Activated naive CD4-positive, alpha-beta T cell treated with anti-CD3 and anti-CD28 coated beads, Interleukin-2, amount 50 U/mL, for 16 hours (primary cell): ENCODE measurements around the gene DENND1A.

Experiments used
- DNase-seq: peaks from one replicate; pipeline ENCODE4 v3.0.0-alpha.2; 2020

The DENND1A gene

DNA sequence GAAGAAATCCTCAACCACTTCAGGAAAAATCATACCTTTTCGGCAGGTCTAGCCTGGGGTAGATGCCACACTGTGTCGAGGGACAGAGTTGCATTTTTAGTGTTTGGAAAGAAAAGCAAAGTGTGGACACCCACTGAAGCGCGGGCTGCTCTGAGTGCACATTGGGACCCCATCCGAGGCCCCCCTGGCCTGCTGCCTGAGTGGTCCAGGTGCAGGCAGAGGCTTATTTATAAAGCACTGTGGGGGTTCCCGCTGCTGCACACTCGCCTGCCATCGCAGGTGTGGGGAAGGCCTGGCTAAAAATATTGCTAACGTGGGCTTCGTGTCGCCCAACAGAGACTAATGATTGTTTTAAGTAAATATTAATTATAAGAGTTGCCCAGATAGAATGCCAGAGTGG is 454.5 kb downstream of the DENND1A start:
- no peak for DNase-seq

DNA sequence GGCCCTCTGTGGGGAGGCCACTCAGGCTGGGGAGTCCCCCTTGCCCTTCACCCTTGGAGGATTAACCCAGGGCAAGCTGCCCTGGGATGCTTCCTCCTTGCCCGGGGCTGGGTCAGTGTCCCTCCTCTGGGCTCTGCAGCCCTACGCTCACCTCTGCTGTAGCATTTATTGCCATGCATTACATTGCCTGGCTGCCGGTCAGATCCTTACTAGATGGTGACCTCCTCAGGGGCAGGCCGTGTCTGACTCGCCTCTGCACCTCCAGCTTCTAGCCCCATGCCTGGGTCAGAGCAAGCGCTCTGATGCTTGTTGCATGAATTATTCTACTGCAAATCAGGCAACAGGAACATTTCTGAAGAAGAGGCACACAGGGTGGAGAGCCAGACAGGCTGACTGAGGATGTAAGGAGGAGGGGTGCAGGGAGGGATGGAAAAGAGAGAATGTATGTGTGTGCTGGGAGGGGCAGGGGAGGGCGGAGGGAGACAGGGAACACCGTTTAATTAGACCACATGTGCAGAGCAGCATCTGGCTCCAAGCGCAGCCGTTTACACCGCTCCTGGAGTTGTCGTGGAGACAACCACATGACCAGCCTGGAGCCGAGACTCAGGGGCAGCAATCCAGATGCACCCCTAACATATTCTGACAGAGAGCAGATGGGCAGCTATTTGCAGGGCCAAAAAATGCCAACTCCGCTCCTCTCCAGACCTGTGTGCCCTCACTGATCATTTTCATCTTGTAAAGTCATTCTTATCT is 456.9 kb downstream of the DENND1A start:
- no peak for DNase-seq

DNA sequence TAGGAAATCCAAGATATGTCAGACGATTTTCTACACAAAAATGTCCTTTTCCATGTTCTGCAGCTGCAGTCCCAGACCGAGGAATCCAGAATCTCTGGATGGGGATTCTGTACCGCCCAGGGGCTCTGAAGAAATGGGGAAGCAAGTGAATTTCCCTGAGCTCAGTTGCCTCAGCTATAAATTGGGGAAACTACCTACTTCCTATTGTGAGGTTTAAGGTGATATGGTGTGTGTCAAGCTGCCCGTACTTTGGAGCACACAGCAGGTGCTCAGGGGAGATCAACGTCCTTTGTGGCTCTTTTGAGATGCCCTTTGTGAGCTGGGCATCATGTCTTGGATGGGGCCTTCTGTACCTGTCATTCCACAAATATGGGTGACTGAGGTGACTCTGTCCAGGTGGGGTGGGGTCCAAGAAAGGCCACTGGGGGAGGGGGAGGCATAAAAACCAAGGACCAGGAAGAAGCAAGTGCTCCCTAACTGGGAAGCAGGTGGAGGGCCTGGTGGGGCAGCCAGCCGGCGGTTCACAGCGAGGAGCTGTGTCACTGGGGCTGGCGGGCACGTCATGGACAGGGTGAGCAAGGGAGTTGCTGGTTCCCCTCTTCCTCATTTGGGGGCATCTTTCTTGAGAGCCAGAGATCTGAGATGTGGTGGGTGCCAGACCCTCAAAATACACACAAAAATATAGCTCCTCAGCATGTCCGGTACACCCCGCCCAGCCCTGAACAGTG is 457.9 kb downstream of the DENND1A start:
- DNase-seq, result no peak

DNA sequence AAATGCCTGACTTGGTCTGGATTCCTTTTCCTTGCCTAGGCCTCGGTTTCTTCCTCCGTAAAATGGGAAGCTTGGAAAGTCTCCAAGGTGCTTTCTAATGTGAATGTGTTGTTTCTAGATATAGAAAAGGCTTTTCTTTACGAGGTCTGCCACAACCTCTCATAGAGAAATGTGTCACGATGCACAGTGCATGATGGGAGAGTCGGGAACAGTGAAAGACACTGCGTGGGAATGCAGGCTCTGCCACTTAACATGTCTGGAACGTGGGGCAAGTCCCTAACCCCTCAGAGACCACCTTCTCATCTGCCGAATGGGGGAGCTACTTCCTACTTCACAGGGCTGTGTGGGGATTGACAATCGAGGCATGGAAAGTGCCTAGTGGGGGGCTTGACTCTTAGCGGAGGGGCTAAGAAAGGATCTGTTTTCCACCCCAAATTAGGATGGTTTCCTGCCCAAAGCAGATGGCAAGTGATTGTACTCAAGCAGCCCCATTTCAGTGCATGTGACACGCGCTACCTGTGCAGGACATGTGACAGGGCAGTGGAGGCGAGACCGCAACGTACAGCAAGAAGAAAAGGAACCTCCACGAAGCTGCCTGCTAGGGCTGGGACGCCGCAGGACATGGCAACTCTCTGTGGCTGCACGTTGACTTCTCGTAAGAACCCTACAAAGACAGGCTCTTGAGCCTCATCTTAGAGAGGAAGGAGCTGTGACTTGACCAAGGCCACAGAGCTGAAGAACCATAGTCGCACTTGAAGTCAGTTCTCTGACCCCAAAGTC is 458.7 kb downstream of the DENND1A start:
- no peak for DNase-seq

DNA sequence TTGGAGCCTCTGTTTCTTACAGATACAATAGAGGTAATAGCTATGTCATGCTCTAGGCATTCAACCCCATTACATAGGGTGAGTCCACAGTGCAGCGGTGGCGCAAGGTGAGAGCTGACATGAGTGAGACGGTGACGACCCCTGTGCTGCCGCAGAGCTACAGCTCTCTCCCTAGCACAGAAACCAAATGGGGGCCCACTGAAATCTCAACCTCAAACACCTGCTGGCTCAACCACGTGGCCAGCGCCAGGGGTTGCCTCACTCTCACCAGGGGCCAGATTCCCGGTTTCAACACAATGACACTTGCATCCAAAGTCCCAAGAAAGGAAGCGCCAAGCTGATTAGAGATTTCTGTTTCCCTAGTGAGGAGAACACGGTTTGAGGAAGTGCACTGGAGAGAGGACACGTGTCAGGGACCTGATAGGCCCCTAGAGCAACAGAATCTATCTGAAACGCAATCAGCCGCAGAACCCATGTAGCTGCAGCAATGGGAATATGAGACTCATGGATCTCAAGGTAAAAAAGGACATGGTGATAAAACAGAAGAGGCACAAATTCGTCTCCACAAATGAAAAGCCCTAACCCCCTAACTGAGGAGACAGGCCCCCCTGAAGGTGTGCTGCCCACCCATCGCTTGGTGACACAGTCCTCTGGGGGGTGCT is 459.7 kb downstream of the DENND1A start:
- no peak for DNase-seq

DNA sequence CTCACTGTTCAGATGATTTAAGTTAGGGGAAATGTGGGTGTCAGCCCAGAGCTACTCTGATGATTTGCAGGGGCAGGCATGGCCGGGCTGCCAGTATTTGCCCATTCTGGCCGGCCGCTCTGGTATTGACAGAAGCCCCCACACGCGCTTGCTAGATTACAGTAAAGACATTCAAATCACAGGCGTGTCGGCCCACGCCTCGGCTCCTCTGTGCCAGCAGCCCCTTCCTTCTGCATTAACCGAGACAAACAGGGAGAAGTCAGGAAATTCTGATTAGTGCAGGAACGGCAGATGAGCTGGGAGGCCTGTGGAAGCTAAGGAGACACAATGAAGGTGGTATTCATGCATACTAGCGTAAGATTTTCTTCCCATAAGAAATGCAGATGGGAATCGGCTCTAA is 460.6 kb downstream of the DENND1A start:
- no peak for DNase-seq

DNA sequence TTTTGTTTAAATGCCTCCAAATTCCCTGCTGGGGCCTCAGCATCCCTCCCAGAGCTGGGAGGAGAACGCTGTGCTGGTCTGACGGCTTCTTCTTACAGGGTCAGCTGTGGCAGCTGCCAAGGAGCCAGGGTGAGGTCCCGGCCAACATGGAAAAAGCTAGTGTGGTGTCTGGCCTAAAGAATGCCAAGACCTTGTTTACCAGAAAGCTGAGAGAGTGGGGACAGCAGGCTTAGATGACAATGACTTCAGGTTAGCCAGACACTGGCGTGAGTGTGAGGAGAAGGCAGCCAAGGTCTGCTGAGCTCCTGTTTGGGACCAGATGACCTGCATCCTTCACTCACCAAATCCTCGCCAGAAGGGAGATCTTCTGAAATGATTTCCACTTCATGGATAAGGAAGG is 461.4 kb downstream of the DENND1A start:
- no peak for DNase-seq

DNA sequence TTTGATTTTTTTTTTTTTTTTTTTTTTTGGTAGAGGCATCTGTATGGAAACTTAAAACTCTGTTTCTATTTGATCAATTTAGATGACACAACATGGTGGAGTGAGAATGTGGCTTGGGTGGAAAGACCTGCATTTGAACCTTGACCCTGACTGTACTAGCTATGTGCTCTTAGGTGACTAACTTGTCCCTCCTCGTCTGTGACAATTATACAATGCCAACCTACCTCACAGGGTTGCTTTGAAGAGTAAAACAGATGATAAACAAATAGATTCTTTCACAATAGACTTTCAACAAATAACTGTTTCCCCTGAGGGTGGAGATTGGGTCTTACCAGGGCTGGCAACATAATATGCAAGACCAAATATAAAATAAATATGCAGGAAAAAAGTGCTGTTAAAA is 464.6 kb downstream of the DENND1A start:
- no peak for DNase-seq

DNA sequence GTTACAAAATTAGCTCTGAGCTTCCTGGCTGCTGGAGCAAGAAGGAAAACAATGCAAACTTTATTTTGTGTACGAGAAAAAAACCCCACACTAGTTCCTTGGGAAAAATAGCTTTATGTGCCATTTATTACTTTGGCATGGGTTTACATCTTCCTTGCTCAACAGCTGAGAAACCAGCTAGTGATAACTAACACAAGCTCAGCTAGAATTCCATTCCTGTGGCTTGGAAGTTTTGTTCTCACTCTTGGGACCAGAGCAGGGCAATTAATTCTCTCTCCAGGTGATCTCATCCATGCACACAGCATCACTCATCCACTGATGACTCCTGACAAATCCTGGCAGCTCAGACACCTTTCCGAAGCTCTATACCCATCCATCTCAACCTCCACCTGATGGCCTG is 469.8 kb downstream of the DENND1A start:
- DNase-seq, result no peak

DNA sequence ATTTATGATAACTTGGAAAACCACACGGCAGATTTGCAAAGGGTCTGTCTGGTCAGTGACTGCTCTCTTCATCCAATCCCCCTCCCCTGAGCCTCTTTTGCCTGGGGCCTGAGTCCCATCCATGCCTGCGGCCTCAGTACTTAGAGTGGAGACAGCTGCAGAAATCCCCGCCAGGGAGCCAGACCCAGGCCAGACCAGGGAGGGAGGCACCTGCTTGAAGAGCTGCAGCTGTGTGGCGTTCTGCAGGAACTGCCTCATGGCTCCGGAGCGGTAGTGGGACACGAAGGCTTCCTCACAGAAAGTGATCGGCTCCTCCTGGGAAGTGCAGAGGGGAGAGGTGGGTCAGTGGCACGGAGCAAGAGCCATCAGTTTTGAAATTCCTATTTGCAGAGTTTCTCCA is 472.3 kb downstream of the DENND1A start:
- no peak for DNase-seq

DNA sequence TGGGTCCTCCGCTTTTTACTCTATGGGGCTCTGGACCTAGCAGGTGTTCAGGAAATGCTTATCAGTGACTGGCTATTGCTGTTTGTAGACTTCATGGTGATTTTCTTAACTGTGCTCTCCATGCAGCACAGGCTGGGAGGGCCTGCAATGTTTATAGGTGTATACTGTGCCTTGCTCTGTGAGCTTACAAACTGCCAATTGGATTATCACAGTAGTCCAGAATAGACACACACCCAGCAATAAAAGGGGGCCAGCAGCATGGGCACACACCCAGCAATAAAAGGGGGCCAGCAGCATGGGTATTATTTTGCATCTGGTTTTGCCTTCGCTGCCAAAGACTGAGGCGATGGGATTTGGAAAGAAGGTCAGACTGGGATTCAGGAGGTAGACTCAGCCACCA is 473.9 kb downstream of the DENND1A start:
- no peak for DNase-seq

DNA sequence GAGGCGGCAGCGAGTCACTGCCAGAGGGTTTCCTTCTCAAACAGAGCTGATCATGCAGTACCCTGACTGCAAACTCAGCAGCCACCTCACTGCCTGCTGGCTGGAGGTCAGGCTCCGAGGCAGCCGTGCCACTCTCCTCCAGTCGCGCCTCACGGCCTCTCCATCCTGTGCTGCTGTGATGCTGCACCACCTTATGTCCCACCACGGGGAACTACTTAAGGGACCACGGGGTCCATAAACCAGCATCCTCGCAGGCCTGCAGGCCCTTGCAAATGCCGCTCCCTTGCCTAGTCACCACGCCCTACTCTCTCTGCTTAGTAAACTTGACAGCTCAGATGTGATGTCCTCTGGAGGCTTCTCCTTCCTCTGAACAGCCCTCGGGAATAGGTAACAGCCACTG is 474.7 kb downstream of the DENND1A start:
- DNase-seq, result no peak

DNA sequence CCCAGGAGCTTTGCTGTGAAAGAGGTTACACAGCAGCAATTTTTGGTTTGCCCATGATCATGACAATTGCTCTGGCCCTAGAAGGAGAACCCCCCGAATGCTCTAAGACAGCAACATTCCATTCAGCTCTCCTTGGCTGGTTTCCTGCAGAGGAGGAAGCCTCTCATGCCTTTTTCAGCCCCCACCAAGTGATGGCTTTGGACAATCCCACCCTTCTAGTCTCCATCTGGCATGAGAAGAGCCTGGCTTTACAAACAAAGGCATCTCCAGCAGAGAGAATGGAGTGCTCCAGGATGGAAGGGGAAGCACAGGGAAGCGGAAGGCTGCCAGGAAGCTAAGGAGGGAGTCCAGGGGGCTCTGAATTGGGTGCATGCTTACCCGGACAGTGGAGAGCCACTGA is 475.6 kb downstream of the DENND1A start:
- no peak for DNase-seq

DNA sequence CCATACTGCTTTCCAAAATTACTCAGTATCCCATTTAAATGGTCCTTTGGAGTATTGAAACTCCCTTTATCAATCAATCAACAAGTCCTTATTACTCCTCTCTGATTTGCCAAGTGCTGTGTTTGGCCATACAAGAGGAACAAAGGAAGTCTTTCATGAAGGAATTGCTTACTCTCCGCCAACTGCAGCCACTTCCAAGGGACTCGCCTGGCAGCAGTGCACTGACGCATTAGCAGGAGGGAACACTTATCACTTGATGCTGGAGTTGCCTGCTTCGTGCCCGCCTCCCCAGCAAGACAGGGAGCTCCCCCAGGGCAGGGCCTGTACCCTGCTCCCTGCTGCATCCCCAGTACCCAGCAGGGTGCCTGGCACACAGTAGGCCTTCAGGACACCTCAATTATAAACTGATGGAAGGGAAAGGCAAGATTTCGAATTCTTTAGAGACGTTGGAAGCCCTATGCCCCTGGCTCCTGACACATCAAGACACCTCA is 476.1 kb downstream of the DENND1A start:
- DNase-seq, result no peak

DNA sequence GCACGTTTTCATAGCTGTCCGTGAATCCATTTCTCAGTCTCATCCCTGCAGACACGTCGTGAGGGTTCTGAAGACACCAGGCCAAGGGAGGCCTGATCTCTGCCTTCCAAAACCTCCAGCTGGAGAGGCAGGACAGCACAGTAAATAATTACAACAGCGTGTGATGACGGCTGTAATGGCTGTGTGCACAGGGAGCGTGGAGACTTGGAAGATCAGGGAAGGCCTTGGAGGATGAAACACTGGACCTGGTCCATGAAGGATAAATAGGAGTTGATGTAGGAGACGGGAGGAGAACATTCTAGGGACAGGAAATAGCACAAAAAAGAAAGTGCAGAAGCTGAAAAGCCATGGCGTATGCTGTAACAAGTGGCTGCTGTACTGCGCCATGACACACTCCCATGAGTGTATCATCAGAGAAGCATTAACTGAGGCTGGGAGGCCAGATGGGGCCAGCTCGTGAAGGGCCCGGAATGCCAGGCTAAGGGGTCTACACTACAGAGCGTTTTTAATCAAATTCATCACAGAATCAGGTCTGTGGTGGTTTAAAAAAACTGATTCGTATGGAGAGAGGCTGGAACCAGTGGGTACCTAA is 476.8 kb downstream of the DENND1A start:
- DNase-seq, result no peak

DNA sequence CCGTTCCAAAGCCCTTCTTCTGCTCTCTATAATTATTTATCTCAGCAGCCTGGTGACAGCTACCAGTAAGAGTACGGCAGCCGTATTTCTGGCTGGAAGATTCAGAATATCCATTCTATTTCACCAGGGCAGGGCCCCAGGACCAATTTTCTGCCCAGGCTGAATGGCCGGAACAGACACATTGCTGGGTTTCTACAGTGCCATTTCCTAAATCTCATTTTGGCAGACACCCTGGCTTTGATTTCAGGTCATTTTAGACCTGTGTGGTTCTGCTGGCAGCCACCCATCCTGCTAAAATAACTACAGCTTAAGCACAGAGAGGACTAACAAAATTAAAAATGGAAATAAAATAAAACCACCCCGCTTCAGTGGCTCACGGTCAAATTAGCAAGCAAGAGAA is 478.9 kb downstream of the DENND1A start:
- DNase-seq, result no peak

DNA sequence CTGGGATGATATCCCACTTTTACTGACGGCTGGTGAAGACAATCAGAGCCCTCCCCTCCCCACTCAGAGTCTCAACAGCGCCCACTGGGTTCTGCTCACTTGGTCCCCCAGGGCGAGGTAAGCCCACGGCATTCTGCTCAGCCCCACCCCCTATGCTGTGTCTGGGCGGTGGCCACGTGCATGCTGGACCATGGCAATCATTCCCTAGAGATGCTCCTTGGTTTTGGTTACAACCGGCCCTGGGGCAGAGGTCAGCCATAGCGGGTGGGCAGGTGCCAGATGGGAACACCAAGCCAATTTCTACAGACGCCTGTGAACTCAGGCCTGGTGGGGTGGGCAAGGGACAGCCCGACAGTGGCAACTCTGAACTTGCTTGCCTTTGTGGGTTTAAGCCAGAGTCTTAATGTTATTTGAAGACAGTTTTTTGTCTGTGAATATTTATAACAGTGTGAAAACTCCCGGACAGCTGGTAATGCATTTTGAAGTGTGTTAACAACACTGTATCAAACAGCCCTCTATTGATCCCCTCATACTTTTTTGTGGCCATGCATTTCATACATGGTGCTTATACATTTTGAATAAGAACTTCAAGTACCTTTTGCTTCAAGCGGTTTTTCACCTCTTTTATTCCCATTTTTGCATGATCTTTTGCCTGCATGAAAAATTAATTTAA is 479.7 kb downstream of the DENND1A start:
- no peak for DNase-seq

DNA sequence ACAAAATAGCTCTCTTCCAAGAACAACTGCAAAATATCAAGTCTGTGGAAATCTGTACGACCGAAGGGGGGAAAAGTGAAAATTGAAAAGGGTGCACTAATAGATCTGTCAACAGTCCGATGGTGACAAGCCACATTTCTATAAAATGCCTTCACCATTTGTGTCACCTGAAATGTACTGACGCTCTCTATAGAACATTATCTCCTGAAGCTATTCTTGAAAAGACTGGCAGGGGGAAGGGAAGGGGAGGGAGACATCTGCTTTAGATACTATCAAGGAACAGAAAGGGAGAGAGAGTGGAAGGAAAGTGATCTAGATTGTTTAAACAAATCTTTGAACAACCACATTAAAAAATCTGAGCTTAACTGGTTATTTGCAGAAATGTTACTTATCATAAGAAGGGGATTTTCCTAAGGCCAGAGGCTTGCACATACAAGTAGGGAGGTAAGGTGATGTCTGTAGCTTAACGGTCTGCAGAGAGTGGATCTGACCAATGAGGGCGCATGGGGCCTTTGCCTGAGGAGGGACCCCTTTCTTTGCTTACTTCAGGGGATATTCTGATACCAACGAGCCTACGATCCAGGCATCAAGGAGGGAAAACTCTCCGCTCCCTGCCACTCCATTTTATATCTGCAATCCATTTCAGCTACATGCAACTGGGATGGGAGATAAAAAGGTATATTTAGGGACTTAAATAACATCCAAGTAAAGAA is 481.8 kb downstream of the DENND1A start:
- DNase-seq, result no peak

DNA sequence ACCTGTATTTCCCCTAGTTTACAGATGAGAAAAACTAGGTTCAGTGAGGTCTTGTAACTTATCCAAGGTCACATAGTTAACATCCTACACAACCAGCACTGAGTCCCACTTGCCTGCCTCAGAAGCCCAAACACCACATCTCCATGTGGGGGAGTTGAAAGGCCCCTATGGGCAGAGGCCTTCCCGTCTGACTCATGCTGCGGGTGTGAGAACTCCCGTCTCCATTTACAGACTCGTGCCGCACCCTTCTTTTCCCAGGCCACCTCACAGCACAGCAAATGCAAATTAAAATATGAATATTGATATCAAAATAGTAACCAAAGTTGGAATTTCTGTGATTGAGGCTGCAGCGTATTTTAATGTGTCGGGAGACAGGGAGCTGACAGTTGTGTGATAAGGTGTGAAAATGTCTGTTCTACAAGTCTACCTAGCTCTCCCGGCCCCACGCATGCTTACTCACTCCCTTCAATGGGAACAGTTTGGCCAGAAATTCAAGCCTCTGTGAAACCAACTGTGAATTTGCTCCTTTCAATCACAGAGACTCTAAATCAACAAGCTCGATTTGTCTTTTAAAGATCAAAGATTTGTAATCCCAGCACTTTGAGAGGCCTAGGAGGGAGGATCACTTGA is 483.8 kb downstream of the DENND1A start:
- no peak for DNase-seq

DNA sequence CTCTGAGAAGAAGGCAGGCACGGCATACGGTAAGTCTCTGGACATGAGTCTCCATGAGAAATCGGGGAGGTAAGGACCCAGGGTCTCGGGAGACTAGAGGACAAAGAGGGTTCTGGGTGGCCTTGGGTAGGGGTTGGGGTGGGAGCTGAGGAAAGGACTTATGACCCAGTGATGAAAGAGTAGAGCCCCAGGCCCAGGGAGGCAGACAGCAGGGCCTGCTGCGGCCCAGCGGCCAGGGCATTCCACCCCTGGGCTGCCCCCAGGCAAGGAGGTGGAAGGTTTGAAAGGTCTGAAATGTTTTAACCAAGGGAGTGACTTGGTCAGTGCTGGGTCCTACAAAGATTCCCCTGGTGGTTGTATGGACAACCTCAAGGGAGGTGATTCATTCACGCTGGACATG is 484.8 kb downstream of the DENND1A start:
- DNase-seq, result no peak

DNA sequence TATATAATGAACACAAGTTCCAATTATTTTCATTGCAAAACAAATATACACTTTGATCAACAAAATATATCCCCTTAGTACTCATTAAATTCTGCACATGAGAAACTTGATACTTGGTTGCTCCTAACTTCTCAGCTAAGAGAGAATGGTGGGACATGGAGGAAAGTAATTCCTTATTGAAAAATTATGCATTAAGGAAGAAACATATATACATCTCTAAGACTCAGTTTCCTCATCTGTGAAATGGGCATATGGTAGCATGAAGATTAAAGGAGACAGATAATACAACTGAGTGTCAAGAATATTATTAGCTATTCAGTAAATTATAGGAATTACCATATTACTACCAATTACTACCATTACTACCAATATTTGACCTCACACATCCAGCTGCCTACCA is 488.2 kb downstream of the DENND1A start:
- no peak for DNase-seq
